H9 (cell line): ENCODE measurements around the gene THSD7A. TPM values are rescaled to one million over a fixed set of nuclear protein-coding genes. Genes with fewer than 3 reads are reported as not detected.

Source experiments
- DNase-seq: peaks from one replicate; pipeline ENCODE4 v3.0.0-alpha.2; 2017
- H2AFZ ChIP-seq: one replicate; pipeline ENCODE4 v1.6.1; 2013; ENCODE audit warnings: mild to moderate bottlenecking, low read length, control low read depth, moderate library complexity
- H2AK5ac ChIP-seq: 2 replicates; pipeline ENCODE4 v1.6.1; 2013; ENCODE audit warnings: low read length, control low read depth, mixed read lengths; ENCODE audit not compliant: insufficient read length
- H2BK120ac ChIP-seq: one replicate; pipeline ENCODE4 v1.6.1; 2013; ENCODE audit warnings: low read depth, mild to moderate bottlenecking, low read length, control low read depth, inconsistent platforms; ENCODE audit not compliant: poor library complexity, severe bottlenecking
- H2BK12ac ChIP-seq: 2 replicates; pipeline ENCODE4 v1.6.1; 2013; ENCODE audit warnings: low read length, control low read depth, mixed read lengths, low read depth; ENCODE audit not compliant: insufficient read length
- H2BK15ac ChIP-seq: 2 replicates; pipeline ENCODE4 v1.6.1; 2013; ENCODE audit warnings: low read depth, low read length, control low read depth
- H2BK20ac ChIP-seq: one replicate; pipeline ENCODE4 v1.6.1; 2013; ENCODE audit warnings: low read depth, mild to moderate bottlenecking, low read length, control low read depth, inconsistent platforms; ENCODE audit not compliant: poor library complexity, severe bottlenecking
- H2BK5ac ChIP-seq: 2 replicates; pipeline ENCODE4 v1.6.1; 2013; ENCODE audit warnings: low read length, control low read depth, mixed read lengths; ENCODE audit not compliant: insufficient read length
- H3K14ac ChIP-seq: 2 replicates; pipeline ENCODE4 v1.6.1; 2013; ENCODE audit warnings: low read length, control low read depth; ENCODE audit not compliant: insufficient read depth
- H3K18ac ChIP-seq: 2 replicates; pipeline ENCODE4 v1.6.1; 2013; ENCODE audit warnings: low read depth, mild to moderate bottlenecking, mixed read lengths, low read length, control low read depth; ENCODE audit not compliant: insufficient read length
- H3K23ac ChIP-seq: 2 replicates; pipeline ENCODE4 v1.6.1; 2013; ENCODE audit warnings: low read length, control low read depth, mixed read lengths, low read depth; ENCODE audit not compliant: insufficient read length
- H3K23me2 ChIP-seq: 2 replicates; pipeline ENCODE4 v1.6.1; 2013; ENCODE audit warnings: low read depth, mild to moderate bottlenecking, mixed read lengths, low read length, control low read depth; ENCODE audit not compliant: insufficient read length, poor library complexity, severe bottlenecking
- H3K27ac ChIP-seq: 2 replicates; pipeline ENCODE4 v1.5.1; 2013; ENCODE audit warnings: low read length, control low read depth, mixed read lengths, low read depth; ENCODE audit not compliant: insufficient read length
- H3K27me3 ChIP-seq: 2 replicates; pipeline ENCODE4 v1.6.1; 2013; ENCODE audit warnings: low read length, control low read depth, inconsistent platforms; ENCODE audit not compliant: insufficient read depth
- H3K4ac ChIP-seq: 2 replicates; pipeline ENCODE4 v1.6.1; 2013; ENCODE audit warnings: low read depth, mild to moderate bottlenecking, control low read depth, inconsistent platforms, low read length, moderate library complexity
- H3K4me1 ChIP-seq: 2 replicates; pipeline ENCODE4 v1.6.1; 2013; ENCODE audit warnings: low read length, control low read depth, inconsistent platforms; ENCODE audit not compliant: insufficient read depth
- H3K4me2 ChIP-seq: 2 replicates; pipeline ENCODE4 v1.6.1; 2013; ENCODE audit warnings: low read length, control low read depth, mixed read lengths; ENCODE audit not compliant: insufficient read length, insufficient read depth
- H3K56ac ChIP-seq: 2 replicates; pipeline ENCODE4 v1.6.1; 2013; ENCODE audit warnings: low read depth, mild to moderate bottlenecking, mixed read lengths, low read length, control low read depth; ENCODE audit not compliant: insufficient read length
- H3K79me1 ChIP-seq: 2 replicates; pipeline ENCODE4 v1.6.1; 2013; ENCODE audit warnings: low read depth, mild to moderate bottlenecking, moderate library complexity, low read length, control low read depth, inconsistent platforms; ENCODE audit not compliant: insufficient read depth, poor library complexity, severe bottlenecking
- H3K79me2 ChIP-seq: 2 replicates; pipeline ENCODE4 v1.6.1; 2013; ENCODE audit warnings: low read length, control low read depth, inconsistent platforms; ENCODE audit not compliant: insufficient read depth
- H3K9ac ChIP-seq: 2 replicates; pipeline ENCODE4 v1.6.1; 2013; ENCODE audit warnings: low read length, control low read depth, mixed read lengths; ENCODE audit not compliant: insufficient read length; ENCODE audit errors: extremely low read depth
- H3K9me3 ChIP-seq: one replicate; pipeline ENCODE4 v1.6.1; 2013; ENCODE audit warnings: low read depth, low read length, inconsistent platforms; ENCODE audit not compliant: control insufficient read depth
- H3T11ph ChIP-seq: one replicate; pipeline ENCODE4 v1.6.1; 2013; ENCODE audit warnings: mild to moderate bottlenecking, low read length, control low read depth, inconsistent platforms
- H4K20me1 ChIP-seq: one replicate; pipeline ENCODE4 v1.6.1; 2013; ENCODE audit not compliant: control insufficient read depth, insufficient read length, insufficient read depth
- H4K5ac ChIP-seq: 2 replicates; pipeline ENCODE4 v1.6.1; 2013; ENCODE audit warnings: low read depth, mild to moderate bottlenecking, mixed read lengths, low read length, control low read depth; ENCODE audit not compliant: insufficient read length
- H4K8ac ChIP-seq: replicated peaks from 2 replicates; pipeline ENCODE4 v1.6.1; 2013; ENCODE audit warnings: low read length, control low read depth, mixed read lengths, low read depth; ENCODE audit not compliant: insufficient read length
- H4K91ac ChIP-seq: 2 replicates; pipeline ENCODE4 v1.6.1; 2013; ENCODE audit warnings: low read depth, mild to moderate bottlenecking, moderate library complexity, mixed read lengths, low read length, control low read depth; ENCODE audit not compliant: insufficient read length
- H3K27ac Mint-ChIP-seq, 3 experiments: 2 replicates in 2 of 3; 3 replicates in 1 of 3; pipeline ENCODE4 v1.8.0; 2020 to 2021; ENCODE audit warnings: mixed read lengths in 3 of 3, mild to moderate bottlenecking in 1 of 3, moderate library complexity in 1 of 3
- H3K27me3 Mint-ChIP-seq: 2 replicates; pipeline ENCODE4 v1.8.0; 2021; ENCODE audit warnings: low read depth, mild to moderate bottlenecking, moderate library complexity, mixed read lengths
- H3K36me3 Mint-ChIP-seq, 3 experiments: 2 replicates in 2 of 3; 3 replicates in 1 of 3; pipeline ENCODE4 v1.8.0; 2020 to 2021; ENCODE audit warnings: low read depth in 3 of 3, mixed read lengths in 3 of 3; ENCODE audit not compliant: insufficient read depth in 1 of 3
- H3K4me1 Mint-ChIP-seq, 2 experiments: 2 replicates each; pipeline ENCODE4 v1.8.0; 2020; ENCODE audit warnings: mixed read lengths in 2 of 2
- H3K4me3 Mint-ChIP-seq, 2 experiments: 2 replicates in 1 of 2; 3 replicates in 1 of 2; pipeline ENCODE4 v1.8.0; 2020 to 2021; ENCODE audit warnings: mild to moderate bottlenecking in 2 of 2, mixed read lengths in 2 of 2, moderate library complexity in 1 of 2
- H3K9me3 Mint-ChIP-seq, 2 experiments: 2 replicates in 1 of 2; 3 replicates in 1 of 2; pipeline ENCODE4 v1.8.0; 2020; ENCODE audit warnings: mild to moderate bottlenecking in 2 of 2, mixed read lengths in 2 of 2, moderate library complexity in 1 of 2
- WGBS: extraction: QIAGEN DNeasy Blood & Tissue Kit; methylation state at CpG from one replicate; pipeline ENCODE4 v1.1.7; 2013; ENCODE audit warnings: missing lambda C conversion rate, low lambda C conversion rate, mixed read lengths; ENCODE audit not compliant: insufficient read length; ENCODE audit errors: extremely low coverage; 5-methylcytosine and 5-hydroxymethylcytosine counted together
- total RNA-seq: library from RNA; stranded (reverse); gene quantifications from 2 replicates; pipeline ENCODE4 v1.2.1, GENCODE V29; 2021
- TF ChIP-seq, protein P1 (sequence below): fragments of 200-600 bp; sonication (generic); conservative IDR thresholded peaks from 3 replicates; pipeline ENCODE4 v1.8.0; 2021; ENCODE audit warnings: antibody characterized with exemption, mild to moderate bottlenecking

THSD7A gene
- total RNA-seq, 1 experiment from 2014 or later, result 0.42 TPM

DNA sequence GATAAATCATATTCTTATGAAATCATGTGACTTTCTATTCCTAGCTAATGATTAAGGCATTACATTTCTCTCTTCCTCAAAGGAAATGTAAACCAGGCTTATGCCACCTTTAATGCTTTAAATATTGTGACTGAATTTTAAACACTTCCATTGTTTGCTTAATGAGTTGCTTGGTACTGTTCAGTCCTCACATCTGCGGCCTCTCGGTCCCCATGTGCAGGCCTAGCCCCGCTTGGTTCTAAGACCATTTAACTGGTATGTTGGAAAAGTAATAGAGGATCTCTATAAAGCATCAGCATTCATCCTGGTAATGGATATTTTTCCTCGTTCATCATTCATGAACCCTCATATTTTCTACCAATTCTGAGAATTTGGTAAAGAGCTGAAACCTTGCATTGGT, 27.4 kb downstream of the THSD7A start:
- Histone ChIP-seq H3K14ac (no peak overlapping the region), H3T11ph (no peak overlapping the region), H3K4ac (no peak overlapping the region), H4K8ac (no peak overlapping the region), H2BK5ac (no peak overlapping the region), H2BK120ac (no peak overlapping the region), H4K20me1 (no peaks in the 10 kb centered on the region), H2BK15ac (no peak overlapping the region), H2AFZ (no peak overlapping the region), H3K4me2 (no peak overlapping the region), H2BK20ac (no peak overlapping the region), H3K9me3 (no peaks in the 10 kb centered on the region), H3K79me2 (no peaks in the 10 kb centered on the region), H4K5ac (no peak overlapping the region), H3K56ac (no peak overlapping the region), H3K79me1 (no peaks in the 10 kb centered on the region), H3K4me1 (no peaks in the 10 kb centered on the region), H3K27me3 (no peaks in the 10 kb centered on the region), H4K91ac (no peak overlapping the region), H3K18ac (no peak overlapping the region), H3K23ac (no peak overlapping the region), H3K27ac (no peak overlapping the region), H3K9ac (no peak overlapping the region), H2AK5ac (no peak overlapping the region), H2BK12ac (no peak overlapping the region), H3K23me2 (no peaks in the 10 kb centered on the region)
- Mint-ChIP-seq H3K9me3 (no peaks in the 10 kb centered on the region), H3K4me3 (no peak overlapping the region), H3K36me3 (no peaks in the 10 kb centered on the region), H3K27me3 (no peaks in the 10 kb centered on the region), H3K4me1 (no peaks in the 10 kb centered on the region), H3K27ac (no peak overlapping the region)
- no CpG with 5 or more reads among the region's 4 CpGs for WGBS
- TF ChIP-seq, protein P1, sequence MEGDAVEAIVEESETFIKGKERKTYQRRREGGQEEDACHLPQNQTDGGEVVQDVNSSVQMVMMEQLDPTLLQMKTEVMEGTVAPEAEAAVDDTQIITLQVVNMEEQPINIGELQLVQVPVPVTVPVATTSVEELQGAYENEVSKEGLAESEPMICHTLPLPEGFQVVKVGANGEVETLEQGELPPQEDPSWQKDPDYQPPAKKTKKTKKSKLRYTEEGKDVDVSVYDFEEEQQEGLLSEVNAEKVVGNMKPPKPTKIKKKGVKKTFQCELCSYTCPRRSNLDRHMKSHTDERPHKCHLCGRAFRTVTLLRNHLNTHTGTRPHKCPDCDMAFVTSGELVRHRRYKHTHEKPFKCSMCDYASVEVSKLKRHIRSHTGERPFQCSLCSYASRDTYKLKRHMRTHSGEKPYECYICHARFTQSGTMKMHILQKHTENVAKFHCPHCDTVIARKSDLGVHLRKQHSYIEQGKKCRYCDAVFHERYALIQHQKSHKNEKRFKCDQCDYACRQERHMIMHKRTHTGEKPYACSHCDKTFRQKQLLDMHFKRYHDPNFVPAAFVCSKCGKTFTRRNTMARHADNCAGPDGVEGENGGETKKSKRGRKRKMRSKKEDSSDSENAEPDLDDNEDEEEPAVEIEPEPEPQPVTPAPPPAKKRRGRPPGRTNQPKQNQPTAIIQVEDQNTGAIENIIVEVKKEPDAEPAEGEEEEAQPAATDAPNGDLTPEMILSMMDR, result no peak
- DNase-seq, result no peak
